Activated CD8-positive, alpha-beta T cell treated with anti-CD3 and anti-CD28 coated beads for 36 hours (primary cell): ENCODE measurements around the gene SCN8A. TPM values are rescaled to one million over a fixed set of nuclear protein-coding genes. Genes with fewer than 3 reads are reported as not detected.

ENCODE experiments used
- ATAC-seq: fragments of 200-7000 bp; cut with Tn5 transposase; one replicate; pipeline ENCODE4 v1.10.0; 2021; ENCODE audit warnings: mild to moderate bottlenecking, moderate library complexity
- CTCF ChIA-PET: fragments of 350-600 bp; sonication (Branson Sonifier 250); formaldehyde crosslinking; loops from one replicate; lab custom pipeline; 2021; ENCODE audit warnings: antibody characterized with exemption; lab: Charles Lee
- POLR2A ChIA-PET: fragments of 350-600 bp; sonication (Branson Sonifier 250); formaldehyde crosslinking; loops from one replicate; lab custom pipeline; 2021; ENCODE audit warnings: antibody characterized with exemption; lab: Charles Lee
- DNase-seq: peaks from one replicate; pipeline ENCODE4 v3.0.0-alpha.2; 2020
- H3K27ac Mint-ChIP-seq: one replicate; pipeline ENCODE4 v1.8.0; 2021; ENCODE audit warnings: mild to moderate bottlenecking, mixed read lengths
- H3K27me3 Mint-ChIP-seq: one replicate; pipeline ENCODE4 v1.8.0; 2021; ENCODE audit warnings: mixed read lengths
- H3K36me3 Mint-ChIP-seq: one replicate; pipeline ENCODE4 v1.8.0; 2021; ENCODE audit warnings: low read depth, mixed read lengths
- H3K4me1 Mint-ChIP-seq: one replicate; pipeline ENCODE4 v1.8.0; 2021; ENCODE audit warnings: low read depth, mixed read lengths
- H3K4me3 Mint-ChIP-seq: one replicate; pipeline ENCODE4 v1.8.0; 2021; ENCODE audit warnings: mild to moderate bottlenecking, moderate library complexity, mixed read lengths
- H3K9me3 Mint-ChIP-seq: one replicate; pipeline ENCODE4 v1.8.0; 2021; ENCODE audit warnings: mixed read lengths
- CTCF ChIP-seq: fragments of 200-600 bp; IDR thresholded peaks from one replicate; pipeline ENCODE4 v1.8.0; 2022; ENCODE audit warnings: antibody characterized with exemption, mild to moderate bottlenecking
- intact Hi-C: fragments of 100-400 bp; cut with micrococcal nuclease; formaldehyde crosslinking; loops from one replicate; pipeline ENCODE4 v1.10.0; 2022
- total RNA-seq, 2 experiments: library from RNA; stranded (reverse); gene quantifications; one replicate each; pipeline ENCODE4 v1.2.3, GENCODE V29; 2021

Gene SCN8A
- total RNA-seq, 2 experiments from 2014 or later, result 0.77 to 0.78 TPM

DNA sequence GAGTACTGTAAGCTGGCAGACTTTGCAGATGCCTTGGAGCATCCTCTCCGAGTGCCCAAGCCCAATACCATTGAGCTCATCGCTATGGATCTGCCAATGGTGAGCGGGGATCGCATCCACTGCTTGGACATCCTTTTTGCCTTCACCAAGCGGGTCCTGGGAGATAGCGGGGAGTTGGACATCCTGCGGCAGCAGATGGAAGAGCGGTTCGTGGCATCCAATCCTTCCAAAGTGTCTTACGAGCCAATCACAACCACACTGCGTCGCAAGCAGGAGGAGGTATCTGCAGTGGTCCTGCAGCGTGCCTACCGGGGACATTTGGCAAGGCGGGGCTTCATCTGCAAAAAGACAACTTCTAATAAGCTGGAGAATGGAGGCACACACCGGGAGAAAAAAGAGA, 215.9 kb downstream of the SCN8A start:
- intact Hi-C loops, result no loop called here
- Mint-ChIP-seq H3K4me1 (no peaks in the 10 kb centered on the region), H3K36me3 (no peaks in the 10 kb centered on the region), H3K27ac (no peak overlapping the region), H3K9me3 (no peaks in the 10 kb centered on the region), H3K27me3 (no peaks in the 10 kb centered on the region), H3K4me3 (no peak overlapping the region)
- POLR2A ChIA-PET, result no interaction called here
- TF ChIP-seq CTCF, result no peak
- no peak for ATAC-seq
- CTCF ChIA-PET, result interaction anchor here (0.6 to 1.3 kb wide), 3 partner anchors 14 to 56 kb away, joined by 3 to 4 read pairs (median 3); no protein-coding TSS in a partner anchor
- no peak for DNase-seq

DNA sequence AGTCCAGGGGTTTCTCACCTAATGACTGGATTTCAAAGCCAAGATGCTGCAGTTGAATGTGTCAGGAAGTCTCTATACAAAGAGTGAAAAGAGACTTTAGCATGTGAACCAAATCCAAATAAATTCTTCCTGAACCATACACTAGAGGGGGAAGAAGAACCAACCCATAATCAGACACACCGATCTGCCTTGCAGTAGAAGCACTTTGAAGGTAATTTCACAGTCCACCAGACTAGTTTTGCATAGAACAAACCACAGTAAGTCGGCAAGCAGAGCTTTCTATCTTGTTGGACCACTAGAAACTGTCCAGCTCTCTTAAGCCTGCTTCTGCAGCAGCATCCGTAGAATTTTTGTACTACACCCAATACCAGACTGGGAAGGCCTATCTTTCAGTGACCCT, 218.2 kb downstream of the SCN8A start:
- no peak for ATAC-seq
- no peak for TF ChIP-seq CTCF
- no peaks in the 10 kb centered on the region for H3K36me3 Mint-ChIP-seq
- POLR2A ChIA-PET, result no interaction called here
- H3K27me3 Mint-ChIP-seq, result no peaks in the 10 kb centered on the region
- CTCF ChIA-PET, result no interaction called here
- intact Hi-C loops, result no loop called here
- H3K4me1 Mint-ChIP-seq, result peaks cover 2% of the 10 kb centered on the region
- no peaks in the 10 kb centered on the region for H3K9me3 Mint-ChIP-seq
- H3K4me3 Mint-ChIP-seq, result no peak overlapping the region
- DNase-seq, result no peak
- H3K27ac Mint-ChIP-seq, result no peak overlapping the region

DNA sequence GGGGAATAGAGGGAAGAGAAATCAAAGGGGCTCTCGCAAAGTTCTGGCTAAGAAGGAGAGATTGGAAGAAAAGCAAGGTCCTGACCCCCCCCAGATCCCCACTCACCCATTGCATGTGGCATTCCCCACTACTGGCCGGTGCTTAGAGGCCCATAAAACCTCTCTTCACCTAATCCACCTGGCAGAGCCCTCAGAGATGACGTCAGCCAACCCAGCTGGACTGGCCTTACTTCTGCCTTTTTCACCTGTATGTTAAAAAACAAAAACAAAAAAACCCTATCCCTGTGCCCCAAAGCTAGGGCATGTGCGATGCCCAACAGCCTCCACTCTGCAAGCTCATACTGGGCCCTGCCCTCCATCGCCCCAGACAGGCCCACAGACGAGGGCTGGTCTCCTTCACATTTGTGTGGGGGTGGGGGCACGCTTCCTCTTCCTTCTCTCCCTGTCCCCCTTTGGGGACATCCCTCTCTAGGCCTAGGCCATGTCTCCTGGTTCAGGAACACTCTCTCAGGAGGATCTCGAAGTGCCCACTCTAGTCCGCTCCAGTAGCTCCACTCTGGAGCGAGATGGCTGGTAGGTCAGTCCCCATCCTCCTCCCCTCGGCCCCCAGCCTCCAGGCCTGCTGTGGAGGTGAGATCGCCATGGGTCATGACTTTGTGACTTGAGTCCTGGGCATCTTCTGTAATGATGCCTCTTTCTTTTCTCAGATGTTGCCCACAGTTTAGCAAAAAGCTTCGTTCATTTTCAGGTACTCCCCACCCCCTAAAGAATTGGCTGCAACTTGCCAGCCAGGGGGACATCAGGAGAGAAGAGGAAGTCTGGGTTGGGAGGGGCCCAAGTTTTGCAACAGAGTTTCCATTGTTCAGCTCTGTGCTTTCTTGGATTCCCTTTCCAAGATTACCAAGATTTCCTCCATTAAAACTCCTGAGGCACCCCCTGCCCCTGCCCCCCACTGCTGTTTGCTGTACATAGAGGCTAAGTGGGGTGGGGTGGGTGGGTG, 220.5 kb downstream of the SCN8A start:
- ChIA-PET POLR2A (no interaction called here), CTCF (interaction anchor here (1.5 kb wide), 1 partner anchor 9 kb away, joined by 6 read pairs; no protein-coding TSS in a partner anchor)
- no peak for TF ChIP-seq CTCF
- peaks cover 9% of the 10 kb centered on the region for H3K4me1 Mint-ChIP-seq
- H3K27ac Mint-ChIP-seq, result no peak overlapping the region
- no peaks in the 10 kb centered on the region for H3K9me3 Mint-ChIP-seq
- DNase-seq, result no peak
- no peak for ATAC-seq
- no peaks in the 10 kb centered on the region for H3K36me3 Mint-ChIP-seq
- H3K27me3 Mint-ChIP-seq, result no peaks in the 10 kb centered on the region
- H3K4me3 Mint-ChIP-seq, result no peak overlapping the region
- intact Hi-C loops, result no loop called here

GRCh38 chr12:51812871-51813270, 221.8 kb downstream of the SCN8A start:
- ChIA-PET POLR2A (interaction anchor here (1.6 kb wide), 1 partner anchor 11 kb away, joined by 4 read pairs; no protein-coding TSS in a partner anchor), CTCF (interaction anchor here (1.8 to 3.9 kb wide), 2 partner anchors 10 to 12 kb away, joined by 8 to 31 read pairs; no protein-coding TSS in a partner anchor)
- peaks cover 9% of the 10 kb centered on the region for H3K4me1 Mint-ChIP-seq
- no peak for TF ChIP-seq CTCF
- H3K9me3 Mint-ChIP-seq, result no peaks in the 10 kb centered on the region
- no peaks in the 10 kb centered on the region for H3K36me3 Mint-ChIP-seq
- intact Hi-C loops, result no loop called here
- no peak overlapping the region for H3K27ac Mint-ChIP-seq
- DNase-seq (no peak), ATAC-seq (no peak)
- H3K27me3 Mint-ChIP-seq, result no peaks in the 10 kb centered on the region
- H3K4me3 Mint-ChIP-seq, result peak overlapping the region; percentile 34

DNA sequence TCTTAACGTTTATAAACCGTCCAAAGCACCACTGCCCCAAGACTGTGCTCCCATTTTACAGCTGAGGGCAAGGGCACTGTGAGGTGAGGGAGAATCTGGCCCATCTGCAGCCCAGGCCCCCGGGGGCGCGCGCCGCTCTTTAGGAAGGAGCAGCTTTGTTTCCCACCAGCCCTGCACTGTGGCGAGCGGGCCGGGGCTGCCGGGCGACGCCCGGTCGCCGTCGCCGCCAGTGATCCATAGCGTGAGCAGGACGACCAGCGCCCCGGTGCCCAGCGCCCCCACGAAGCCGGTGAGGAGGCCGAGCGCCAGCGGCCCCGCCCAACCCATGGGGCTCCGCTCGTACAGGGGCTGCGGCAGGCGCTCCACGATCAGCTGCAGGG, 222.9 kb downstream of the SCN8A start:
- POLR2A ChIA-PET, result interaction anchor here (1.6 kb wide), 1 partner anchor 10 kb away, joined by 4 read pairs; no protein-coding TSS in a partner anchor
- peak overlapping the region; percentile 30 for H3K4me3 Mint-ChIP-seq
- no peak for ATAC-seq
- no peak overlapping the region for H3K27ac Mint-ChIP-seq
- peaks cover 9% of the 10 kb centered on the region for H3K4me1 Mint-ChIP-seq
- H3K27me3 Mint-ChIP-seq, result no peaks in the 10 kb centered on the region
- no peaks in the 10 kb centered on the region for H3K36me3 Mint-ChIP-seq
- H3K9me3 Mint-ChIP-seq, result no peaks in the 10 kb centered on the region
- no peak for DNase-seq
- CTCF ChIA-PET, result interaction anchor here (0.7 to 3.9 kb wide), 18 partner anchors 10 to 463 kb away, joined by 3 to 31 read pairs (median 4); no protein-coding TSS in a partner anchor
- intact Hi-C loops, result no loop called here
- TF ChIP-seq CTCF, result no peak
